HUES6 (cell line): ENCODE measurements around the gene ZBTB20.

Source experiments
- H3K27ac ChIP-seq: 2 replicates; pipeline ENCODE4 v1.7.0; 2013; ENCODE audit warnings: low read depth, mild to moderate bottlenecking, low read length, inconsistent platforms
- H3K27me3 ChIP-seq: 2 replicates; pipeline ENCODE4 v1.6.1; 2013; ENCODE audit warnings: low read length; ENCODE audit not compliant: control insufficient read depth, insufficient read depth
- H3K36me3 ChIP-seq: 2 replicates; pipeline ENCODE4 v1.6.1; 2013; ENCODE audit warnings: low read length; ENCODE audit not compliant: control insufficient read depth, insufficient read depth
- H3K4me1 ChIP-seq: 2 replicates; pipeline ENCODE4 v1.6.1; 2013; ENCODE audit warnings: low read length; ENCODE audit not compliant: control insufficient read depth, insufficient read depth
- H3K4me3 ChIP-seq: 2 replicates; pipeline ENCODE4 v1.5.1; 2013; ENCODE audit warnings: low read depth, low read length
- H3K9ac ChIP-seq: one replicate; pipeline ENCODE4 v1.6.1; 2013; ENCODE audit warnings: mild to moderate bottlenecking, low read length
- H3K9me3 ChIP-seq: 2 replicates; pipeline ENCODE4 v1.6.1; 2013; ENCODE audit warnings: low read depth, low read length; ENCODE audit not compliant: control insufficient read depth, insufficient read depth

The ZBTB20 gene

DNA sequence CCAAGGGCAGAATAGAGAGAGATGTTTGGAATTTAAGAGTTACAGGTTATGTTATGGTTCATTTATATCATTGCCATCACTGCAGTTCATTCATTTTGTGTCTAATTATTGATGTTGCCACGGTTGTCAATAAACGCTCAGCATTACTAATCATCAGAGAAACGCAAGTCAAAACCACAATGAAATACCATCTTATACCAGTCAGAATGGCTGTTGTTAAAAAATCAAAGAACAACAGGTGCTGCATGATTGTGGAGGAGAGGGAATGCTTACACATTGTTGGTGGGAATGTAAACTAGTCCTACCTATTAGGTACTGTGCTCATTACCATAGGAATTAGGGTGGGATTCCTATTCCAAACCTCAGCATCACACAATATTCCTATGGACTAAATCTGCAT, 502.7 kb downstream of the ZBTB20 start:
- Histone ChIP-seq H3K9me3 (no peaks in the 10 kb centered on the region), H3K27me3 (no peaks in the 10 kb centered on the region), H3K4me1 (peaks cover 8% of the 10 kb centered on the region), H3K9ac (no peak overlapping the region), H3K4me3 (no peak overlapping the region), H3K36me3 (no peaks in the 10 kb centered on the region), H3K27ac (no peak overlapping the region)

- no peaks in the 10 kb centered on the region for H3K27me3 ChIP-seq
- no peak overlapping the region for H3K9ac ChIP-seq
- no peaks in the 10 kb centered on the region for H3K36me3 ChIP-seq
- H3K9me3 ChIP-seq, result no peaks in the 10 kb centered on the region
- H3K27ac ChIP-seq, result no peak overlapping the region
- H3K4me3 ChIP-seq, result no peak overlapping the region
- peaks cover 11% of the 10 kb centered on the region for H3K4me1 ChIP-seq
These were observed 503.9 kb downstream of the ZBTB20 start for GRCh38 chr3:114642951-114643741.

DNA sequence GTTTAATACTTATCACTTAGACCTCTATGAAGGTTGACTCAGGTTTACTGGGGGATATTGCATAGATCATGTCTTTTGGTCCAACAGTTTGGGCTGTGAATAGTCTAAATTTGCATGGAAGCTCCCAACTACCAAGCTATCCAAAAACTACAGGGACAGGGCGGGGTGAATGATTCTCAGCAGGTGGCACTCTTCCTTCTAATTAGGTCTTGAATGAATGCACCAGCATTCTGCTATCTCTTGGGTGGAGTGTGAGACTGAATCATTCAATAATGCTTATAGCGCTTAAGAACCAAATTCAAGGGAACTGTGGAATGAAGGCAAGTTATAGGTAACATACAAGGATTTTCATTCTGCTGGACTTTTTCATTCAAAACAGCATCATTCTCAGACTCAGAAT, 507.0 kb downstream of the ZBTB20 start:
- Histone ChIP-seq H3K4me1 (peaks cover 11% of the 10 kb centered on the region), H3K9ac (no peak overlapping the region), H3K36me3 (no peaks in the 10 kb centered on the region), H3K27ac (no peak overlapping the region), H3K4me3 (no peak overlapping the region), H3K27me3 (no peaks in the 10 kb centered on the region), H3K9me3 (no peaks in the 10 kb centered on the region)

- Histone ChIP-seq H3K36me3 (no peaks in the 10 kb centered on the region), H3K27ac (no peak overlapping the region), H3K4me1 (peaks cover 11% of the 10 kb centered on the region), H3K27me3 (no peaks in the 10 kb centered on the region), H3K9me3 (0 out of 2 replicates have a peak, but pooled peaks cover 2% of the 10 kb centered on the region), H3K4me3 (no peak overlapping the region), H3K9ac (no peak overlapping the region)
These were observed 507.9 kb downstream of the ZBTB20 start for GRCh38 chr3:114639171-114639570.

- Histone ChIP-seq H3K9ac (no peak overlapping the region), H3K4me3 (no peak overlapping the region), H3K4me1 (0 out of 2 replicates have a peak, but pooled peaks cover 3% of the 10 kb centered on the region), H3K36me3 (no peaks in the 10 kb centered on the region), H3K9me3 (0 out of 2 replicates have a peak, but pooled peaks cover 2% of the 10 kb centered on the region), H3K27ac (no peak overlapping the region), H3K27me3 (no peaks in the 10 kb centered on the region)
These were observed 511.2 kb downstream of the ZBTB20 start for GRCh38 chr3:114635878-114636277.

GRCh38 chr3:114634635-114635034, 512.5 kb downstream of the ZBTB20 start:
- no peak overlapping the region for H3K9ac ChIP-seq
- no peak overlapping the region for H3K4me3 ChIP-seq
- no peaks in the 10 kb centered on the region for H3K27me3 ChIP-seq
- H3K27ac ChIP-seq, result no peak overlapping the region
- 0 out of 2 replicates have a peak, but pooled peaks cover 2% of the 10 kb centered on the region for H3K9me3 ChIP-seq
- H3K36me3 ChIP-seq, result no peaks in the 10 kb centered on the region
- H3K4me1 ChIP-seq, result 0 out of 2 replicates have a peak, but pooled peaks cover 3% of the 10 kb centered on the region

GRCh38 chr3:114632757-114633424, 514.2 kb downstream of the ZBTB20 start:
- H3K9ac ChIP-seq, result no peak overlapping the region
- H3K27ac ChIP-seq, result no peak overlapping the region
- H3K4me3 ChIP-seq, result no peak overlapping the region
- 0 out of 2 replicates have a peak, but pooled peaks cover 2% of the 10 kb centered on the region for H3K9me3 ChIP-seq
- H3K4me1 ChIP-seq, result no peaks in the 10 kb centered on the region
- H3K36me3 ChIP-seq, result no peaks in the 10 kb centered on the region
- no peaks in the 10 kb centered on the region for H3K27me3 ChIP-seq

GRCh38 chr3:114627770-114628169, 519.3 kb downstream of the ZBTB20 start:
- peaks cover 5% of the 10 kb centered on the region; the same call in 1 of the 2 replicates for H3K4me1 ChIP-seq
- H3K9me3 ChIP-seq, result no peaks in the 10 kb centered on the region
- no peak overlapping the region for H3K27ac ChIP-seq

DNA sequence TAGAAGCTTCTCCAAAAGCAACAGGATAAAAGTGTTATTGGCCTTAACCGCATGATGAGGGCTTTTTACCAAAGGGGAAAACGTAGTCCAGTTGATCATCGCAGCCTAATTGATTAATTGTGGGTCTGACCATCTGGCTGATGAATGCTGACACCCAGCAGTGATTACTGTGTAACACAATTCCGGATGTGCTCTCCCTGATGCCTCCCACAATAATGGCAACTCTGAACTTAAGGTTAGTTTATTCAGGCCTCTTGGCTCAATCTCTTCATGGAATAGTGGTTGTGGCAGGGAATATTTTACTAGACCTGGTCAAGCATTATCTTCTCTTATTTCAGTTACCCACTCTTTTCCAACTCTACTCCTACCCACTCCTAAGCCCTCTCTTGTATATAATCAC, 520.3 kb downstream of the ZBTB20 start:
- no peaks in the 10 kb centered on the region for H3K36me3 ChIP-seq
- no peak overlapping the region for H3K4me3 ChIP-seq
- H3K9ac ChIP-seq, result no peak overlapping the region
- H3K4me1 ChIP-seq, result peaks cover 5% of the 10 kb centered on the region; the same call in 1 of the 2 replicates
- H3K9me3 ChIP-seq, result no peaks in the 10 kb centered on the region
- H3K27ac ChIP-seq, result no peak overlapping the region
- no peaks in the 10 kb centered on the region for H3K27me3 ChIP-seq

More at GRCh38 chr3:114627770-114628169, 519.3 kb downstream of the ZBTB20 start:
- Histone ChIP-seq H3K27me3 (no peaks in the 10 kb centered on the region), H3K36me3 (no peaks in the 10 kb centered on the region), H3K4me3 (no peak overlapping the region), H3K9ac (no peak overlapping the region)

DNA sequence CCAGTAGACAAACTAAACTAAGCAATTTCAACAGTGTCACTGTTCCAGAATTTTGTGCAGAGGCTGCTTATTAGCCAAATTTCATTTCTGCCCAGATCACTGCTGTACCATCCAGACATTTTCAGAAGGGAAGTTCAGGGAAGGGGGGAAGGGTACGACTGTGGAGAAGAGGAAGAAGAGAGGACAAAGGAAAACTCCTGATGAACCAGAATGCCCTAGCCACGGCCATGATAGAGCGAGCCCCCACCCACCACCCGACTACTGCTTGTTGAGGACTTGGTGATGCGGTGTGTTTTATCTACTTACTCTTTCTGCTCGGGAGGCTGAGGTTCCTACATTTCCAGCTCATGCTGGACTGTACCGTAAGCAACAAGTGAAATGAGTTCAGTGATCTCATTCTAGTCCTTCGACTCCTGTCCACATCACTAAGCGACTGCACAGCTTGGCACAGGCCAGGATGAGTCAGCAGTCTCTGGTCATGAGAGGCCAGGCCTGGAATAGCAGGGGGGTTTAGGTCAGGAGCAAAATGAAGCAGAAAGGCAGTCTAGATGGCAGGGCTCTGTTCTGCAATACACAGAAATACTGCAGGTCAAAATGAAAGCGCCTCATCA, 522.4 kb downstream of the ZBTB20 start:
- H3K9me3 ChIP-seq, result no peaks in the 10 kb centered on the region
- H3K27ac ChIP-seq, result 0 out of 2 replicates have a peak overlapping the region, but pooled peaks have one; percentile 41
- H3K27me3 ChIP-seq, result no peaks in the 10 kb centered on the region
- H3K4me3 ChIP-seq, result no peak overlapping the region
- H3K9ac ChIP-seq, result peak overlapping the region; percentile 31
- H3K36me3 ChIP-seq, result no peaks in the 10 kb centered on the region
- H3K4me1 ChIP-seq, result peaks cover 5% of the 10 kb centered on the region; the same call in 1 of the 2 replicates

DNA sequence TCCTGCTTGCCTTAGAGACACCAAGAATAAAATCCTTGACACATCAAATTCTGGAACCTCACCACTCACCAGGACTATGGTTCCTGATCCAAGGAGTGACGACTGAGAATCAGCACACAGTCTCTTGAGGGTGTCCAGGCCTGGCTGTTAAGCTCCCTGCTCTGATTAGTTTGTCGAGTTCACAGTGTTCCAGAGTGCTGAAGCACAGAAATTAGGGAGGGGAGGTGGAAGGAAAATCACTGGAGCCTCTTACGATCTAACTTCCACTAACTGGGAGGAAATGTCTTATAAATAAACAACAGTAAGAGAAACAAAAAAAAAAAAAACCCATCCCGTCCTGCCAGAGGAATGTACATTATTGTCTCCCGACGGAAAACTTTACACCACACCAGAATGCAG, 523.0 kb downstream of the ZBTB20 start:
- Histone ChIP-seq H3K36me3 (no peaks in the 10 kb centered on the region), H3K9ac (no peak overlapping the region), H3K9me3 (no peaks in the 10 kb centered on the region), H3K4me3 (no peak overlapping the region), H3K4me1 (peaks cover 5% of the 10 kb centered on the region; the same call in 1 of the 2 replicates), H3K27ac (no peak overlapping the region), H3K27me3 (no peaks in the 10 kb centered on the region)
